Hindlimb muscle (tissue), 1 donor: Measurements from ENCODE around the gene WIZ. TPM values are rescaled to one million over a fixed set of nuclear protein-coding genes. Genes with fewer than 3 reads are reported as not detected.
"Not testable (repeated sequence)": the region's sequence is repeated elsewhere in the genome, so short reads cannot be mapped to it uniquely, and the experiment has no call there.

Experiments
- DNase-seq: peaks from one replicate; pipeline ENCODE4 v3.0.0-alpha.2; 2013
- polyA plus RNA-seq: library from polyadenylated mRNA; unstranded; fragments of 120-200 nt; gene quantifications from one replicate; pipeline ENCODE4 v1.2.1, GENCODE V29; 2013; ENCODE audit not compliant: insufficient read length

Gene WIZ
- polyA plus RNA-seq, 1 donor: 39.5 TPM

DNA sequence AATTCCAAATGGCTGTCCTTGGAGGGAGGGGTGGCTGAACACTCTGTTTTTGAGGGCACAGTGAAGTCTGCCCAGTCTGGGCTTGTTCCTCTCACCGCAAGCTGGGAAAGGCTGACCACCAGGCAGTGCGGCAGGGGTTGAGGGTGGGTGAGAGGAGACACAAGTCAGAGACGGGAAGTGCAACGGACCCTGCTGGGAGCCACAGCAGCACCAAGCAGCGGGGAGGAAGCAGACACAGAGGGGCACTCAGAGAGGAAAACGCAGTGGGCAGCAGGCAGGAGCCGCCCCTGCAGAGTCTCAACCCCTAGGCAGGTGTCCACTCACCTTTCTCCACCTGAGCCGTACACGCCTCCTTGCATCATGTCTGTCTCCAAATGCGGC is 46.6 kb downstream of the WIZ start:
- DNase-seq: no peak

DNA sequence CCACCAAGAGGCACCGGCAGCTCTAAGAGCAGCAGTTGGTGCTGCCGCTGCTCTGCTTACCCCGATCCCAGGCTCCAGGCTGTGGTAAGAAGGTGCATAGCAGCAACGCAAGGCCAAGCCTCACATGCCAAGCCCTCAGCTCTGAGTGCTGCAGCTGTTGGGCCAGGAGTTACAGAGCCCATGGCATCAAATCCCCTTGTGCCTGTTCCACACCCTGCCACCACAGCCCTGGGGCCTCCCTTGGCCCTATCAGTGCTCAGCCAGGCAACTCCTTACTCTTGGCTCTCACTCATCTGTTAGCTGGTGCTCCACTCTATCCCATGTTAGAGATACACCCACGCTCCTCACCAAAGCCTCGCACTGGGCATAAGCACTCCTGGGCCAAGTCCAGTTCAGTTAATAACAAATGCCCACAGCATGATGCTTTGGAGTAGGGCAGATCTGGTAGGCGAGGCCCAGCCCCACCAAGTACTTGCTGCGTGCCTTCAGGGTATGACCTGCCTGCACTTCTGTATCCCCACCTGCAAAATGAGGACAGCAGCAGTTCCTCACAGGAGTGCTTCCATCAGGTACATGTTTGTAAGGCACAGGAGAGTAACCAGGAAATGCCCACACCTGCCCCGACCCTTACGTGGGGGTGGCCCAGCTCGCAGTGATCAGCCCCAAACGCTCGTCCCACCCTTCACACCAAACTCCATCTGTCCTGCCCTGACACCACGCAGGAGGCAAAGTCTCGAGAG is 47.2 kb downstream of the WIZ start:
- no peak for DNase-seq

DNA sequence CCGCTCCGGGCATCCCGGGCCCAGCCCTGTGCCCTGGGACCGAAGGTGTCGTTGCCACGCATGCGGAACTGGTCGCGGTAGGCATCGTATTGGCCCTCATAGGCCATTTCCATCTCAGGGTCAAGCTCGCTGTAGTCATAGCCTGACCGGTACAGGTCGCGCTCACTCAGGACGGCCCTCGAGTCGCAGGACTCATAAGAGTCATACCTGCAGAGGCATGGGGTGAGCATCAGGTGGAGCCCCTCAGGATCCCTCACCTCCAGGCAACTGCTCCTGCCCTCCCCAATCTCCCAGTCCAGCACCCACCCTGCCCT is 48.4 kb downstream of the WIZ start:
- DNase-seq: no peak

DNA sequence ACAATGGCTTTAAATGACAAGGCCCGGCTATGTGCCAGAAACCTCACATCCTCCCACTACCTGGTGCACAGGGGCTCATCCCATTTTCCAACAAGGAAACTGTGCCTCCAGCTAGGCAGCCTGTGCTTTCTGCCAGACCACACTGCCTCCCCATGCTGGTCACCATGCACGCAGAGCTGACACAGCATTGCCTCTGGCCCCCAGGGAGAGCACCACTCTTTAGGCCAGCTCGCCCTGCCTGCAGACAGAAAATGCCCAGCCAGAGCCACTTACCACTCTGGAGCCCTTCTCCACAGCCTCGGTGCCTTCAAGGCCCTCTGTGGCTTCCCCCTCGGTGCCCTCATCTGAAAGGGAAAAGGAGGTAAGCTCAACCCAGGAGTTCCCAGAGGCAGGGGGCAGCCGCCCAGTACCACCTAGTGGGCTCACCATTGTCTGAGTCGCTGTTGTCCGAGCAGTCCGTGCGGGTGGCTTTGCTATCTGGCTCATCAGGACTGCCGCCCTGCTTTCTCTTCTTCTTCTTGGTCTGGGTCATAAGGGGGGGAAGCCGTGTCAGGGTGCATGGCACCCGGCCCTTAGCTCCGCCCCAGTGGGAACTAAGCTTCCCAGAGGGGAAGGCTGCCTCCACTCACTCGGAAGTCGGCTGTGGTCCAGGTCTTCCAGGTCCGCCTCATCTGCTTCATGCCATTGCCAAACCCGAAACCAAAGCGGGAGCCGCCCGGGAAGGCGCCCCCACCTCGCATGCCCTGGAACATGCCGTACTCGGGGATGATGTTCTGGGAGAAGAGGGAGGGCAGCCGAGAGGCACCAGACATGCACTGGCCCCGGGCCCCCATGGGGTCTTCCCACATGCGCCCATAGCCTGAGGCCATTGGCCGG is 49.0 kb downstream of the WIZ start:
- DNase-seq: no peak

DNA sequence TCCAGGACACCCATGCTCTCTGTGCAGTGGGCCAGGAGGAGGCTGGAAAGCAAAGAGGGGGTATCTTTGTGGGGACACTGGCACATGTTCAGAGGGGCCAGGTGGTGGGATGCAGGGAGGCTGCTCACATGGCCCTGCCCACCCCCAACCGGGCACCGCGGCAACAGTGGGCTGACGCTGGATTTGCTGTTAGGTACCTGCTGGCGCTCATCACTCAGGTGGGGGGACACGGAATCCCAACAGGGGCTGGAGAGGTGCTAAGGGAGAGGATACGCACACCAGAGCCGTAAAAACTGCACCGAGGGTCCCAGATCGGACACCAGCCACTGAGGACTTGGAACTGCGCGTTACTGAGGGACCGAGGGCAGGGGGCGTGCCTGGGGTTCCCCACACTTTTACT is 50.1 kb downstream of the WIZ start:
- no peak for DNase-seq

DNA sequence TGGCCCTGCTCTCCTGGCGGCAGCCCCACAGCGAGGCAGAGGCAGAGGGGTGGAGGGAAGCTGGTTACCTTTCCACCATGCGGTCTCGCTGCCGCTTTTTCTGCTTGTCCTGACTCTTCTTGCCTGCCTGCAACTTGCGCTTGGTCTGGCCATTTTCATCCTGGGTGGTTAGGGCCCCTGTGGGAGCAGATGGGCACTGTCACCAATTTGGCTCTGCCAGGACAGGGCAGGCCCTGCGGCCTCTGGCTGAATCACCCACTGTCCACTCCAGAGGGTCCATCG is 50.6 kb downstream of the WIZ start:
- no peak for DNase-seq

DNA sequence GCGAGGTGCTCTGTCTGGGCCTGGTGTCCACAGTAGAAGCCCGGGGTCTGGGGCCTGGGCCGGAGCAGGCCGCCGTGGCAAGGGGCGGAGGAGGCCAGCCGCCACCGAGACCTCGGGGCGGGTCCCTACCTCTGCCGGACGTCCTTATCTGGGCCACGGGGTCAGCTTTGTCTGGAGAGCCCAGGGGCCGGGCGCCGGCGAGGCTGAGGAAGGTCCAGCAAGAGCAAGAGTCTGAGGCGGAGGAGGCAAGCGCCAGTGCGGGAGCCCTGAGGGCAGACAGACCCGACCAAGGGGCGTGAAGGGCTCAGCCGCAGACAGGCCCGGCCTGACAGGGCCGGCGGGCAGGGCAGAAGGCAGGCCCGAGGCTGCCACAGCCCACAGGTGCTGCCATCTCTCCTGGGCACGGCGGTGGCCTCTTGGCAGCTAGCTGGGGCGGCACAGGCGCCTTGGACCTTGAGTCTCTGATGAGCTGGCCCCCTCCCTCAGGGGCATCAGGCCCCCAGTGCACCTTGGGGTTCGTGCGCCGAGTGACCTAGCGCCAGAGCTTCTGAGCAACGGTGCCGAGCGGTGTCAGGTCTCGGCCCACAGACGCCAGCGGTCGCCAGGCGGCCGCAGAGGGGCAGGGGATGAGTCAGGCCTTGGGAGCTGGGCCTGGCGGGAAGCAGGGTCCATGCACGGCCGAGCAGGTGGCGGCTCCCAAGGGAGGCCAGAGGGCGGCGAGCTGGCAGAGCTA is 51.1 kb downstream of the WIZ start:
- no peak for DNase-seq

DNA sequence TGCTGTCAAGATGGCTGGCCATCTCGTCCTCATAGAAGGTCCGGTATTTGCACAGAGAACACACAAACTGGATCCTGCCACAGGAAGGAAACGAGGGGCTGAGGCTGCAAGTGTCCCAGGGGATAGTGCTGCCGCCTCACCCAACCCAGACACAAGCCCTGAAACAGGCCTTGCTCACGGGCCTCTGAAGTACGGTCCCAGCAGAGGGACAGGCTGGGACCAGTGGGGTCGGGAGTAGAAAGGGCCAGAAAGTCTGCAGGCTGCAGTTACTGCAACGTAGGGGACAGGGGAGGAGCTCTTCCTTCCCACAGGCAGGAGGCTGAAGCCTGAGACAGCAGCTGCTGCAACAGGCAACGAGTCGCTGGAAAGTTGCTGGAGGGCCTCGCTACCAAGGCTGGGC is 52.0 kb downstream of the WIZ start:
- DNase-seq: no peak

DNA sequence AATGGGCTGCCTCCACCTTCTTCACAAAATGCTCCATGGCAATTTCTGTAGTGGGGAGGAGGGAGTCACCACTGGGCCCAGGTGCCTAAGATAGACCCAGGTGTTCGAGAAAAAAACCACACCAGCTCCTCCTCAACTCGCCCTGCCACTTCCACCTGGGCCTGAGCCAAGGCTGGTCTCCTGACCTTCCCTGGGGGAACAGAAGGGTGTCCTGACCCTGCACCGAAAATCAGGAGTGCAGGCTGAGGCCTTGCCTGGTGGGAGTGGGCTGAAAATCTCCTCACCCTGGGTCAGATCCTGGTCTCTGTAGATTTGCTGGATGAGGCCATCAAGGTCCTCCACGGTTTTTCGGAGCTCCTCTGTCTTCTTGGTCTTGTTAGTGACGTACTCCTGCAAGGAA is 52.5 kb downstream of the WIZ start:
- DNase-seq: no peak

DNA sequence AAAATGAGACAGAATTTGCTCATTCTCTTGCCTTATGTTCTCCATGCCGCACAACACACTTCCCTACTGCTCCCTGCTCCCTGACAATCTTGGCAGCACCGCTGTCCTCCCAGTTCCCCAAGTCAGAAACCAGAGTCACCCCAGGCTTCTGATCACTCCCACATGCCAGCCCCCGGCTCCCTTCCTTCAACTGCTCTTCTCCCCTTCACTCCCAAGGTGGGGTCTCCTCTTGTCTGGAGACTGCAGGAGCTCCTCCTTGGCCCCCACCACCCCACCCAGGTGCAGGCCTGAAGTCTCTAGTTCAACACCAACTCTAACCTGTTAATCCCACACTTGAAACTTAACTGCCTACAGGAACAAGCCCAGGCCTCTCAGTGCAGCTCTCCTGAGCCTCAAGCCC is 53.3 kb downstream of the WIZ start:
- no peak for DNase-seq

DNA sequence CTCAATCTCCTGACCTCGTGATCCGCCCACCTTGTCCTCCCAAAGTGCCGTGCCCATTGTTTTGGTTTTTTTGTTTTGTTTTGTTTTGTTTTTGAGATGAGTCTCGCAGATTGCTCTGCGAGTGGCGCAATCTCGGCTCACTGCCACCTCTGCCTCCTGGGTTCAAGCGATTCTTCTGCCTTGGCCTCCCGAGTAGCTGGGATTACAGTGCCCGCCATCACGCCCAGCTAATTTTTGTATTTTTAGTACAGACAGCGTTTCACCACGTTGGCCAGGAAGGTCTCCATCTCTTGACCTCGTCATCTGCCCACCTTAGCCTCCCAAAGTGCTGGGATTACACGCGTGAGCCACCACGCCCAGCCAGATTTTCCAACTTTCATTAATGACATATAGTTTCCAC is 54.5 kb downstream of the WIZ start:
- not testable (repeated sequence) for DNase-seq

DNA sequence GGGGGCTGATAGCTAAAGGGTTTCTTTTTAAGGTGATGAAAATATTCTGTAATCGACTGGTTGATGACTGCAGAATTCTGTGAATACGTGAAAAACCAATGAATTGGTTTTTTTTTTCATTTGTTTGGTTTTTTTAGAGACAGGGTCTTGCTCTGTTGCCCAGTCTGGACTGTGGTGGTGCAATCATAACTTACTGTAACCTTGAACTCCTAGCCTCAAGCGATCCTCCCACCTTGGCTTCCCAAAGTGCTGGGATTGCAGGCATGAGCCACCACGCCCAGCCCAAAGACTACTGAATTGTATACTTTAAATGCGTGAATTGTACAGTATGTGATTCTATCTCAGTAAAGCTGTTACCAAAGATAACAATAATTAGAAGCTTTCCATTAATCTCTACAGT is 55.3 kb downstream of the WIZ start:
- DNase-seq: no peak

DNA sequence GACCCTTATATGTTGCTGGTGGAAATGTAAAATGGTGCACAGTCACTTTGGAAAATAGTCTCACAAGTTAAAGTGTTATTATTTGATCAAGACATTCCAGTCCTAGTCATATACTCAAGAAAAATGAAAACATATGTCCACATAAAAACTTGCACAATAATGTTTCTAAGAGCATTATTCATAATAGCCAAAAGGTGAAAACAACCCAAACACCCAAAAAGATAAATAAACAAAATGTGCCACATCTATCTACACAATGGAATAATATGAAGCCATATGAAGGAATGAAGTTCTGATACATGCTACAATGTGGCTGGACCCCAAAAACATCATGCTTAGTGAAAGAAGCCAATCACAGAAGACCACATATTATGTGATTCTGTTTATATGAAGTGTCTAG is 55.8 kb downstream of the WIZ start:
- no peak for DNase-seq

DNA sequence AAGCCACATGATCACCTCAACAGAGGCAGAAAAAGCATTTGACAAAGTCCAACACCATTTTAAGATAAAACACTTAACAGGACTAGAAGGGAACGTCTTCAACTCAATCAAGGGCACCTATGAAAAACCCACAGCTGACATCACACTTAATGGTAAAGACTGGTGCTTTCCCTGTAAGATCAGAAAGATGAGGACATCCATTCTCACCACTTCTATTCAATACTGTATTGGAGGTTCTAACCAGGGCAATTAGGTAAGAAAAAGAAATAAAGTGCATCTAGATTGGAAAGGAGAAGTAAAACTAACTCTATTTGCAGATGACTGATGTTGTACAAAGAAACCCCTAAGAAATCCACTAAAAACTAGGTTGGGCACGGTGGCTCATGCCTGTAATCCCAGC is 58.9 kb downstream of the WIZ start:
- no peak for DNase-seq

DNA sequence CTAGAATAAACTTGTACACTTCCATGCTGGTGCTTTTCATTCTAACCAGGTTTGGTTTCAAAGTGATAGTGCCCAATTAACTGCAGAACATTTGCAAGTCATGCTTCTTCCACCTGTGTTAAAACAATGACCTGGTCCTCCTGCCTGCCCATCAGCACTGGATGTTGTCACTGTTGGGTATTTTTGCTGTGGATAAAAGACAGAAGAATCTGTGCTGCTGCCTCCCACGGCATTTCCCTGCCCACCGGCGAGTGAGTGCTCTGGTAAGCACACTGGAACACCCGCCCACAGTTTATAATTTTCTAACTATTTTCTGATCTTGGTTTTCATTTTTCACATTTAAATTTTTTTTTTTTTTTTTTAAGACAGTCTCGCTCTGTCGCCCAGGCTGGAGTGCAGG is 67.9 kb downstream of the WIZ start:
- no peak for DNase-seq

DNA sequence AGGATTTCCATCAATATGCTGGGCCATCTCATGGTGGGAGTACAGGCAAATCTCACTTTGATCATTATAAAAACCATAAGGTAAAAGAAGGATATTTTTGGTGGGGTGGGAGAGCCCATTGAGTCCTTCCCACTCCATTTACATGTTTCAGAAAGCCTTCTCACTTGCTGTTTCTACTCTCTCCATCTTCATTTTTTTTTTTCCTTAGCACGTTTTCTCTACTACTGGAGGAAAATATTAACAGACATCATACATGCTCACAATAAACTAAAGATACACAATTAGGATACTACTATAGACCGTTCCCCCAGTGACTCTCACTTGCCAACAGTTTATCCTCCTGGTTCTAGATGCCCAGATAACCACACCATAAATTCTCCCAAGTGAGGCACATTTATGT is 68.3 kb downstream of the WIZ start:
- DNase-seq: no peak

DNA sequence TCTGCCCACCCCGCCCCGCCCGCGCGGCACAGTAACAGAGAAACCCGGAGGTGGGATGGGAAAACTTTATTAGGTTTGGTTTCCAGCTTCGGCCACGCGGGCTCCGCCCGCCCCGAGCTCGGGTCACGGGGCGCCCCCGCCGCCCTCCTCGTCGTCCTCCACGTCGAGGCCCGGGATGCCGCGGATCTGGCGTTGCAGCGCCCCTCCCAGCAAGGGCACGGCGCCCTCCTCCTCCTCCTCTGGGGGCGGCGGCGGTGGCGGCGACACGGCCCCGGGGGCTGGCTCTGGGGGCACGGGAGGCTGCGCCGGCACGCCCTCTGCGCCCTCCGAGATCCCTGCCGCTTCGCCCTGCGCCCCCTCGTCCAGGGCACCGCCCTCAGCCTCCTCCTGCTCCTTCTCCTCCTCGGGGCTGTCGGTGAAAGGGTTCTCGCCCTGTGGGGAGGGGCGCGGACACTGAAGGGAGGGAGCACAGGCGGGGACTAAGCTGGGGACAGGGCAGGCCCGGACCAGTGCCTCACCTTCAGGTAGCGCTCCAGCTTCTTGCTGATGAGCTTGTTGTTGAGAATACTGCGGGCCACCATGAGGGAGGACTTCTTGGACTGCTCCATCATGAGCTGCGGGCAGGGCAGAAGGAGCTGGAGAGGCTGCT is 69.6 kb downstream of the WIZ start:
- DNase-seq: peak; percentile 50

DNA sequence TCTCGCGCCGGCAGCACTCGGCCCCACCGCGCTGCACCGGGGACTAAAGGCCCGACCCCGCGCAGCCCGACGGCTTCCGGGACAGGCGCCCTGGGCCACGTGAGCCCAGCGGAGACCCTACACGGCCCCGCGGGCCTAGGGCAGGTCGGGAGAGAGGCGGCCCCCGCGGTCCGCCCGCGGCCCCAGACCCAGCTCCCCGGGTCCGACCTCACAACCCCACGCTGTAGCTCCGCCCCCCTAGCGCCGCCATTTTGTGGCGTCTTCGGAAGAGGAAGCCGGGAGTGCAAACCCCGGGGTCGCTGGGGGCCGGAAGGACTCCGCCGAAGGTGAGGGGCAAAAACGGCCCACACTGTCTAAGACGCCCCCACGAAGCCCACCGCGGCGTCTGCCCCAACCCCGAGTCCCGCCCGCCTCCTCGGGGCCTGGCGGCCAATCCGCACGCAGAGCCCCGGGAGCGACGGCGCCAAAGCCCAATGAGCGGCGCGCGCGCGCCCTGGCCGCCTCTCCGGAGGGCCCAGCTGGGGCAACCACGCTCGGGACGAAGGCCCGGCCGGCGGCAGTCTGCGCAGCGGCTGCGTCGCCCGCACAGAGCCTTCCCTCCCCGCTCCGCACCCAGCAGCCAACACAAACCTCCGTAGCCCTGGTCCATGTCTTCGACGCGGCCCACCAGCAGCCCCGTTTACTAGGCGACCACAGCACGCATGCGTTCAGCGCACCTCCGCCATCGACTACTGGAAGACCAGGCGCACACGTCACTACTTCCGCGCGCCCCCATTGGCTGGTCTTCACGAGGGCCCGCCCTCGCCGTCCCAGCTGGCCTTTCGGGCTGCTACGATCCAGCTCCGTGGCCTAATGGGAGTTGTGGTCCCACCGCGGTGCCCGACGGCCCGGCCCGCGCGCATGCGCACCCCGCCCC is 70.4 kb downstream of the WIZ start, which contains the start of gene AKAP8:
TSS of gene AKAP8 (minus strand) at position 705 of the 916 bp plus-strand sequence. CDS start at position 649, 56 bp downstream.
- DNase-seq: peak; percentile 99

DNA sequence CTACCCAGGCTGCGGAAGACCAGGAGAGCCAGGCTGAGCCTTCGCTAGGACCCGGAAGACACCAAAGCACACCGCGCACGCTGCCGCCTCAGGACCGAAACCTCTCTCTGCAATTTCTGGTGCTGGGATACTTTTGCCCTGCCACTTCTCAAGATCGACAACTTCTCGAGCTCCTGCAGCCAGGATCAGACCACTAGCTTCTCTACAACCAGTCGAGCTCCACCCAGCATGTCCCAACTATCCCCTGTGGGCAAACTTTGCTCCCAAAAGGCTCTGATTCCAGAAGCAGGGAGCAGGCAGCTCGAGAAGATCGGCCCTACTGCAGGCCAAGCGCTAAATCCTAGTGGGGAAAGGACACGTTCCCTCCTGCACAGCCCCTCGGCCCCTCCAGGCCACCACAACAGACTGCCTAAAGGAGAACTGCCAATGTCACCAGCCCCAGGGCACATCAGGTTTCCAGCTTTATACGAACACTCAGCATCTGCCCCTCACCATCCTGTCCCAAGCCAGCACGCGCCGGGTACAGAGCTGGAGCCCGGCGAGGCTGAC is 71.1 kb downstream of the WIZ start:
- DNase-seq: peak; percentile 40

DNA sequence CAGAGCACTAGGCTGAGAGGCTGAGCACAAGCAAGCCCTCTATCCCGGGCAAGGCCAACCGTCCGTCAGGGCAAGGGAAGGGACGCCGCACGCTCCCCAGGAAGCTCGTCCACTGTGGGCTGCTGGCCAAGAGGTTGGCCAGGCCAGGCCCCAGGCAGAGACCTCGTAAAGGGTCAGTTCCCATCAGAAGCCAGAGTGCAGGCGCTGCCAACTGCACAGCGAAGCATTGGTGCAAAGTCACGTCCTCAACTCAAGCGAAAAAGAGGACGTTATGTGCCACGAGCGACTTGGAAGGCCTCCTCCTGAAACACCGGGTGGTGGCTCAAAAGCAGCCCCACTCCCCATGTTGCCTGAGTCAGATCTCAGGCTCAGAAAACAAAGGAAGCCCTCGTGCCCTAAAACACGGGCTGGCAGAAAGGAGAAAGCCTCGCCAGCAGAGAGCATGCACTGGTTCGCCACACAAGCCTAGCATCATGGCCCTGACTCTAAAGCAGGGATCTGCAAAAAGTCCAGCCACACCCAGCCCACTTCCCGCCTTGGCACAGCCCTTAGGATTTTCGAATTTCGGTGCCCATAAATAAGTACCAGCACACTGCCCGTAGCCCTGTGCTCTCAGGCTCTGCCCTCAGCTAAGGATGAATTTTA is 74.8 kb downstream of the WIZ start:
- DNase-seq: no peak

DNA sequence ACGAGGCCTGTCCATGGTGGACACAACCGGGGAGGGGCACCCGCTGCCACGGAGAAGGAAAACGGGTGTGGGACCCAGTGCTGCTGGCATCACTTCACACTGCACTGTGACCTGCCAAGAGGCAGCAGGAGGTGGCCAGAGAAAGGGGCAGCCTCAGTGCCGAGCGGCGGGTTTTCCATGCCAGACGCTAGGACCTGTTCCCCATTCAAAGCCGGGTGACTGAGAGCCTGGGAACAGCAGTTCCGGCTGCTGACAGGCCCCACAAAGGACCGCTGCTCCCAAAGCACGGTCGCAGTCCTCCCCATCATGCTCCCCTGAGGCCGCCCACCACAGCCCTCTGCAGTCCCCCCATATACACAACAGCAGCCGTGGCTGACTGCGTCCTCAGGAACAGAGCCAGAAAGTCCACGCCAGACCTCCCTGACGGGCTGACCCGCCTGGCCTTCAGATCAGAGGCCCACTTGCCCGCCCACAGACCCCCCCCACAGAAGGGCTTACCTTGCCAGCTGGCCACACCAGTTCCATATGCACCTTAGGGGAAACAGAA is 75.6 kb downstream of the WIZ start:
- DNase-seq: no peak
